HG03159 (cell line): Measurements from ENCODE around the gene SETBP1.
"Not testable (repeated sequence)": the region's sequence is repeated elsewhere in the genome, so short reads cannot be mapped to it uniquely, and the experiment has no call there.

ENCODE experiments used
- ATAC-seq: cut with Tn5 transposase; IDR thresholded peaks from one replicate; pipeline ENCODE4 v1.9.1; 2021; ENCODE audit warnings: mild to moderate bottlenecking, moderate library complexity; ENCODE audit not compliant: unreplicated experiment

SETBP1 gene

GRCh38 chr18:44702594-44702993 is 21.9 kb downstream of the SETBP1 start:
- no peak for ATAC-seq

GRCh38 chr18:44704135-44704789 is 23.6 kb downstream of the SETBP1 start:
- no peak for ATAC-seq

- ATAC-seq = no peak
Observed at GRCh38 chr18:44705075-44705675, 24.5 kb downstream of the SETBP1 start.

- ATAC-seq = no peak
Observed at GRCh38 chr18:44708451-44709083, 27.9 kb downstream of the SETBP1 start.

- peak; percentile 90 for ATAC-seq
Observed at GRCh38 chr18:44709307-44710126, 28.8 kb downstream of the SETBP1 start.

- ATAC-seq = no peak
Observed at GRCh38 chr18:44710931-44711330, 30.2 kb downstream of the SETBP1 start.

- no peak for ATAC-seq
Observed at GRCh38 chr18:44712025-44712424, 31.3 kb downstream of the SETBP1 start.

- ATAC-seq = no peak
Observed at GRCh38 chr18:44713435-44713834, 32.7 kb downstream of the SETBP1 start.

GRCh38 chr18:44714376-44714775 is 33.7 kb downstream of the SETBP1 start:
- ATAC-seq = no peak

- ATAC-seq = no peak
Observed at GRCh38 chr18:44715245-44715644, 34.6 kb downstream of the SETBP1 start.

- no peak for ATAC-seq
Observed at GRCh38 chr18:44715842-44716241, 35.2 kb downstream of the SETBP1 start.

- no peak for ATAC-seq
Observed at GRCh38 chr18:44716697-44717163, 36.0 kb downstream of the SETBP1 start.

GRCh38 chr18:44719519-44720060 is 38.9 kb downstream of the SETBP1 start:
- no peak for ATAC-seq

- not testable (repeated sequence) for ATAC-seq
Observed at GRCh38 chr18:44721748-44722147, 41.1 kb downstream of the SETBP1 start.

- peak; percentile 35 for ATAC-seq
Observed at GRCh38 chr18:44723411-44723810, 42.7 kb downstream of the SETBP1 start.

GRCh38 chr18:44724105-44724778 is 43.6 kb downstream of the SETBP1 start:
- ATAC-seq = no peak

GRCh38 chr18:44725300-44726058 is 44.8 kb downstream of the SETBP1 start:
- ATAC-seq = peak; percentile 46

- no peak for ATAC-seq
Observed at GRCh38 chr18:44726059-44726421, 45.4 kb downstream of the SETBP1 start.

GRCh38 chr18:44727291-44727690 is 46.6 kb downstream of the SETBP1 start:
- no peak for ATAC-seq

- no peak for ATAC-seq
Observed at GRCh38 chr18:44729631-44730101, 49.0 kb downstream of the SETBP1 start.
